Neuronal stem cell (in vitro differentiated cells): Measurements from ENCODE around the gene TMEM217.

Experiments
- DNase-seq: peaks from one replicate; pipeline ENCODE4 v3.0.0-alpha.2; 2013; ENCODE audit warnings: low spot score
- H2AFZ ChIP-seq: one replicate; pipeline ENCODE4 v1.6.1; 2013; ENCODE audit warnings: mild to moderate bottlenecking, low read length, inconsistent platforms
- H2AK5ac ChIP-seq: 2 replicates; pipeline ENCODE4 v1.6.1; 2013; ENCODE audit warnings: low read depth, mild to moderate bottlenecking, inconsistent platforms, low read length, moderate library complexity, mixed read lengths
- H2BK120ac ChIP-seq: 2 replicates; pipeline ENCODE4 v1.6.1; 2013; ENCODE audit warnings: low read depth, mild to moderate bottlenecking, inconsistent platforms, low read length, moderate library complexity, mixed read lengths
- H2BK12ac ChIP-seq: one replicate; pipeline ENCODE4 v1.6.1; 2013; ENCODE audit warnings: low read length, inconsistent platforms
- H2BK15ac ChIP-seq: 2 replicates; pipeline ENCODE4 v1.6.1; 2013; ENCODE audit warnings: mild to moderate bottlenecking, low read length, inconsistent platforms, mixed read lengths
- H2BK5ac ChIP-seq: one replicate; pipeline ENCODE4 v1.6.1; 2013; ENCODE audit warnings: inconsistent platforms, mild to moderate bottlenecking, low read length, moderate library complexity
- H3K14ac ChIP-seq: one replicate; pipeline ENCODE4 v1.6.1; 2013; ENCODE audit warnings: low read length, inconsistent platforms
- H3K18ac ChIP-seq: 2 replicates; pipeline ENCODE4 v1.6.1; 2013; ENCODE audit warnings: low read length, inconsistent platforms
- H3K23ac ChIP-seq: 2 replicates; pipeline ENCODE4 v1.6.1; 2013; ENCODE audit warnings: low read depth, mild to moderate bottlenecking, mixed read lengths, low read length, inconsistent platforms; ENCODE audit not compliant: poor library complexity
- H3K27ac ChIP-seq: replicated peaks from 3 replicates; pipeline ENCODE4 v1.5.1; 2013; ENCODE audit warnings: low read length, inconsistent platforms
- H3K27me3 ChIP-seq, 3 experiments: 2 replicates each; pipeline ENCODE4 v1.6.1; 2013; ENCODE audit warnings: low read length in 3 of 3, mild to moderate bottlenecking in 2 of 3, inconsistent platforms in 1 of 3, low read depth in 1 of 3, mixed read lengths in 1 of 3, moderate library complexity in 1 of 3; ENCODE audit not compliant: control insufficient read depth in 3 of 3, insufficient read depth in 3 of 3
- H3K36me3 ChIP-seq, 2 donors: replicated peaks in 1 of 2; 2 replicates each; pipeline ENCODE4 v1.6.1; 2013; ENCODE audit warnings: low read length in 2 of 2; ENCODE audit not compliant: control insufficient read depth in 2 of 2, insufficient read depth in 2 of 2
- H3K4ac ChIP-seq: 2 replicates; pipeline ENCODE4 v1.6.1; 2013; ENCODE audit warnings: inconsistent platforms, mild to moderate bottlenecking, low read length, moderate library complexity
- H3K4me1 ChIP-seq, 2 donors: 1 replicate in 1 of 2; 2 replicates in 1 of 2; pipeline ENCODE4 v1.6.1; 2013; ENCODE audit warnings: low read length in 2 of 2, low read depth in 1 of 2; ENCODE audit not compliant: control insufficient read depth in 2 of 2, insufficient read depth in 1 of 2
- H3K4me2 ChIP-seq: one replicate; pipeline ENCODE4 v1.6.1; 2013; ENCODE audit warnings: mild to moderate bottlenecking, low read length, inconsistent platforms; ENCODE audit not compliant: insufficient read depth, poor library complexity, severe bottlenecking
- H3K4me3 ChIP-seq, 2 donors: 2 replicates each; pipeline ENCODE4 v1.5.1; 2013; ENCODE audit warnings: low read length in 2 of 2, mild to moderate bottlenecking in 2 of 2, inconsistent platforms in 1 of 2, moderate library complexity in 1 of 2
- H3K79me1 ChIP-seq: one replicate; pipeline ENCODE4 v1.6.1; 2013; ENCODE audit warnings: low read depth, mild to moderate bottlenecking, inconsistent platforms, low read length, moderate library complexity
- H3K9ac ChIP-seq: one replicate; pipeline ENCODE4 v1.6.1; 2013; ENCODE audit warnings: mild to moderate bottlenecking, low read depth, low read length, inconsistent platforms; ENCODE audit not compliant: poor library complexity
- H3K9me3 ChIP-seq, 2 donors: replicated peaks in 1 of 2; 2 replicates each; pipeline versions ENCODE3 to v1.6.1; 2013; ENCODE audit warnings: low read length in 2 of 2, mild to moderate bottlenecking in 2 of 2, inconsistent platforms in 1 of 2, low read depth in 1 of 2, mixed read lengths in 1 of 2, moderate library complexity in 1 of 2; ENCODE audit not compliant: control insufficient read depth in 2 of 2, insufficient read depth in 1 of 2
- H4K8ac ChIP-seq: one replicate; pipeline ENCODE4 v1.6.1; 2013; ENCODE audit warnings: low read depth, mild to moderate bottlenecking, inconsistent platforms, low read length, moderate library complexity
- H4K91ac ChIP-seq: one replicate; pipeline ENCODE4 v1.6.1; 2013; ENCODE audit warnings: low read length, low read depth, mild to moderate bottlenecking, inconsistent platforms; ENCODE audit not compliant: poor library complexity
- WGBS, 2 donors: extraction: QIAGEN DNeasy Blood & Tissue Kit; methylation state at CpG; one replicate each; pipeline ENCODE4 v1.1.7; 2013; ENCODE audit warnings: missing lambda C conversion rate in 2 of 2, mixed read lengths in 1 of 2; ENCODE audit not compliant: insufficient read length in 2 of 2, insufficient replicate concordance in 1 of 2; ENCODE audit errors: extremely low coverage in 2 of 2; 5-methylcytosine and 5-hydroxymethylcytosine counted together

TMEM217 gene

DNA sequence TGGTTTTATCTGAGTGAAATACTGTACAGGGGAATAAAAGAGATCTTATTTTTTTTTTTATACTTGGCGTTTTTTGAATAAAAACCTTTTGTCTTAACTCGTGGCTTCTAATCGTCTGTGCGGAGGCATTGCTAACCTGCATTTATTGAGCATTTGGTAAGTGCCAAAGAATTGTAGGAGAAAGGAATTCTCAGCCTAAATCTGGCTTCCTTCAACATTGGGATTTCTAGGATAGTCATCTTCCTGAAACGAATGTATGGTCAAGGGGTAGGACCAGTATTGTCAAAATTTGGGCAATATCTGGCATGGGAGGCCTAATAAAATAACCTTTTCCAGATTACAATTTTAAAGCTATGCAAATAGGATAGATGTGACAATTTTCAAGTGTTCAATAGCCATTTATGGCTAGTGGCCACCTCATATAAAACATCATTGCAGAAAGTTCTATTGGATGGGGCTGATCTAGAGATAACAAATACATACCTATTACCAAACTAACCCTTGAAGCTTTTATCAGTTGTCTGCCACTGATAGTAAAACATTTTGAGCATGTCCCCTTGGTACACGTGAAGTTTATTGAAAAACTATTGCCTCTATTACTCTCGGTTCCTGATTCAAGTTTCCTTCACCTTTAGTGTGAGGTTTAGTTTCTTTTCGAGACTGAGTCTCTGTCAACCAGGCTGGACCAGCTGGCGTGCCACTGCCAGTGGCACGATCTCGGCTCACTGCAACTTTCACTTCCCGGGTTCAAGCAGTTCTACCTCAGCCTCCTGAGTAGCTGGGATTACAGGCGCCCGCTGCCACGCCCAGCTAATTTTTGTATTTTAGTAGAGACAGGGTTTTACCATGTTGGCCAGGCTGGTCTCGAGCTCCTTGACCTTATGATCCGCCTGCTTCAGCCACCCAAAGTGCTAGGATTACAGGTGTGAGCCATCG lies 82.3 kb downstream of the TMEM217 start:
- H3K79me1 ChIP-seq, result no peaks in the 10 kb centered on the region
- H3K27ac ChIP-seq, result no peak overlapping the region
- H2AFZ ChIP-seq, result no peak overlapping the region
- WGBS, 2 donors, result no CpG with 5 or more reads among the region's 18 CpGs
- H3K4me2 ChIP-seq, result no peak overlapping the region
- H2BK15ac ChIP-seq, result no peak overlapping the region
- H4K91ac ChIP-seq, result no peak overlapping the region
- H3K4ac ChIP-seq, result no peak overlapping the region
- no peaks in the 10 kb centered on the region for H3K9me3 ChIP-seq
- DNase-seq, result no peak
- H3K4me1 ChIP-seq, result peaks cover 3 to 11% of the 10 kb centered on the region in 2 donors
- no peak overlapping the region for H2AK5ac ChIP-seq
- no peak overlapping the region for H2BK5ac ChIP-seq
- H3K9ac ChIP-seq, result no peak overlapping the region
- no peak overlapping the region for H3K4me3 ChIP-seq
- H2BK12ac ChIP-seq, result no peak overlapping the region
- H4K8ac ChIP-seq, result no peak overlapping the region
- no peak overlapping the region for H2BK120ac ChIP-seq
- H3K36me3 ChIP-seq, result peaks cover 21 to 35% of the 10 kb centered on the region in 2 donors
- no peak overlapping the region for H3K14ac ChIP-seq
- H3K23ac ChIP-seq, result no peak overlapping the region
- H3K27me3 ChIP-seq, result no peaks in the 10 kb centered on the region
- H3K18ac ChIP-seq, result no peak overlapping the region

DNA sequence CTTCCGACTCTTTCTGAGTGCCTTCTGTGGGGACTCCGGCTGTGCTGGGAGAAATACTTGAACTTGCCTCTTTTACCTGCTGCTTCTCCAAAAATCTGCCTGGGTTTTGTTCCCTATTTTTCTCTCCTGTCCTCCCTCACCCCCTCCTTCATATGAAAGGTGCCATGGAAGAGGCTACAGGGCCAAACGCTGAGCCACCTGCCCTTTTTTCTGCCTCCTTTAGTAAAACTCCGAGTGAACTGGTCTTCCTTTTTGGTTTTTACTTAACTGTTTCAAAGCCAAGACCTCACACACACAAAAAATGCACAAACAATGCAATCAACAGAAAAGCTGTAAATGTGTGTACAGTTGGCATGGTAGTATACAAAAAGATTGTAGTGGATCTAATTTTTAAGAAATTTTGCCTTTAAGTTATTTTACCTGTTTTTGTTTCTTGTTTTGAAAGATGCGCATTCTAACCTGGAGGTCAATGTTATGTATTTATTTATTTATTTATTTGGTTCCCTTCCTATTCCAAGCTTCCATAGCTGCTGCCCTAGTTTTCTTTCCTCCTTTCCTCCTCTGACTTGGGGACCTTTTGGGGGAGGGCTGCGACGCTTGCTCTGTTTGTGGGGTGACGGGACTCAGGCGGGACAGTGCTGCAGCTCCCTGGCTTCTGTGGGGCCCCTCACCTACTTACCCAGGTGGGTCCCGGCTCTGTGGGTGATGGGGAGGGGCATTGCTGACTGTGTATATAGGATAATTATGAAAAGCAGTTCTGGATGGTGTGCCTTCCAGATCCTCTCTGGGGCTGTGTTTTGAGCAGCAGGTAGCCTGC lies 83.2 kb downstream of the TMEM217 start:
- no peak overlapping the region for H2BK120ac ChIP-seq
- no peak overlapping the region for H3K4me2 ChIP-seq
- no peaks in the 10 kb centered on the region for H3K9me3 ChIP-seq
- H3K18ac ChIP-seq, result no peak overlapping the region
- H3K27me3 ChIP-seq, result no peaks in the 10 kb centered on the region
- no peak overlapping the region for H3K4ac ChIP-seq
- no peak overlapping the region for H2BK12ac ChIP-seq
- no peak for DNase-seq
- H3K79me1 ChIP-seq, result peaks cover 2% of the 10 kb centered on the region
- no peak overlapping the region for H3K27ac ChIP-seq
- H2AK5ac ChIP-seq, result no peak overlapping the region
- H3K36me3 ChIP-seq, result peaks cover 21 to 35% of the 10 kb centered on the region in 2 donors
- no CpG with 5 or more reads among the region's 10 CpGs for WGBS, 2 donors
- H4K91ac ChIP-seq, result no peak overlapping the region
- no peak overlapping the region for H2AFZ ChIP-seq
- peaks cover 3 to 11% of the 10 kb centered on the region in 2 donors for H3K4me1 ChIP-seq
- H3K9ac ChIP-seq, result no peak overlapping the region
- no peak overlapping the region for H2BK15ac ChIP-seq
- no peak overlapping the region for H3K23ac ChIP-seq
- H3K14ac ChIP-seq, result no peak overlapping the region
- H4K8ac ChIP-seq, result no peak overlapping the region
- no peak overlapping the region for H3K4me3 ChIP-seq
- H2BK5ac ChIP-seq, result no peak overlapping the region

DNA sequence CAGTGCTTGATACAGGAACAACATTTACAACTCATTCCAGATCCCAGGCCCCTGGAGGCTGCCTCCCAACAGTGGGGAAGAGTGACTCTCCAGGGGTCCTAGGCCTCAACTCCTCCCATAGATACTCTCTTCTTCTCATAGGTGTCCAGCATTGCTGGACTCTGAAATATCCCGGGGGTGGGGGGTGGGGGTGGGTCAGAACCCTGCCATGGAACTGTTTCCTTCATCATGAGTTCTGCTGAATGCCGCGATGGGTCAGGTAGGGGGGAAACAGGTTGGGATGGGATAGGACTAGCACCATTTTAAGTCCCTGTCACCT lies 83.8 kb downstream of the TMEM217 start:
- Histone ChIP-seq H2BK15ac (no peak overlapping the region), H2BK120ac (no peak overlapping the region), H2BK12ac (no peak overlapping the region), H3K14ac (no peak overlapping the region), H3K23ac (peak overlapping the region; percentile 23), H2AK5ac (no peak overlapping the region), H3K4me2 (no peak overlapping the region), H3K27me3 (no peaks in the 10 kb centered on the region), H3K36me3 (peaks cover 21 to 35% of the 10 kb centered on the region in 2 donors), H4K91ac (no peak overlapping the region), H3K27ac (no peak overlapping the region), H4K8ac (no peak overlapping the region), H2BK5ac (no peak overlapping the region), H3K4ac (no peak overlapping the region), H3K18ac (no peak overlapping the region), H3K4me3 (no peak overlapping the region), H3K79me1 (peaks cover 2% of the 10 kb centered on the region), H2AFZ (no peak overlapping the region), H3K9ac (no peak overlapping the region), H3K9me3 (no peaks in the 10 kb centered on the region), H3K4me1 (peaks cover 3 to 11% of the 10 kb centered on the region in 2 donors)
- no peak for DNase-seq
- WGBS, 2 donors, result no CpG with 5 or more reads among the region's 3 CpGs
